ENCODE data around the gene UBXN4.

DNA sequence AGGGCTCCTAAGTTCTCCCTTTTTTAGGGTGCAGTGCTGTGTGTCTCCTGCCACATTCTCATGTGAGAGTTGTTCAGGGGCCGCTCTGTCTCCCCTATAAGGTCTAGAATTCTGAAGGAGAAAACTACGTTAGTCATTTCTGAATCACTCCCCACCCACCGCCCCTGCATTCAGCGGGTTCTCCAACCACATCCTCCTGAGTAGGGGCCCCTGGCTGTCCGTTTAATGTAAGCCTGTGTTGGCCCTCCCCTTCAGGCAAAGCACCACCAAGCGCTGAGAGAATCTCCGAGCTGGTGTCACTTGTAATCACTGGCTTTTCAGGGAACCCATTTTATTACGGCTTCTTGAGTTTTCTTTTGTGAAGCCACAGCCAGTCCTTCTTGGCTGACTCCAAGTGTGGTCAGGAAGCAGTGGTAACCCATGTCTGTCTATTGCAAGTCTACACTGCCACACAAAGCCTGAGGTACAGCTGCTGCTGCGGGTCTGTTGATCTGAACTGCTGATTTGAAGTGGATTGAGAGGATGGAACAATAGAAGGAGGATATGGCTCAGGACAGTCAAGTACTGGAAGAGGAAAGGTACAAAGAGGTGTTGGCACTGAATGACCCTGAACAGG, 78.5 kb downstream of the UBXN4 start:
- TF ChIP-seq, protein P1, sequence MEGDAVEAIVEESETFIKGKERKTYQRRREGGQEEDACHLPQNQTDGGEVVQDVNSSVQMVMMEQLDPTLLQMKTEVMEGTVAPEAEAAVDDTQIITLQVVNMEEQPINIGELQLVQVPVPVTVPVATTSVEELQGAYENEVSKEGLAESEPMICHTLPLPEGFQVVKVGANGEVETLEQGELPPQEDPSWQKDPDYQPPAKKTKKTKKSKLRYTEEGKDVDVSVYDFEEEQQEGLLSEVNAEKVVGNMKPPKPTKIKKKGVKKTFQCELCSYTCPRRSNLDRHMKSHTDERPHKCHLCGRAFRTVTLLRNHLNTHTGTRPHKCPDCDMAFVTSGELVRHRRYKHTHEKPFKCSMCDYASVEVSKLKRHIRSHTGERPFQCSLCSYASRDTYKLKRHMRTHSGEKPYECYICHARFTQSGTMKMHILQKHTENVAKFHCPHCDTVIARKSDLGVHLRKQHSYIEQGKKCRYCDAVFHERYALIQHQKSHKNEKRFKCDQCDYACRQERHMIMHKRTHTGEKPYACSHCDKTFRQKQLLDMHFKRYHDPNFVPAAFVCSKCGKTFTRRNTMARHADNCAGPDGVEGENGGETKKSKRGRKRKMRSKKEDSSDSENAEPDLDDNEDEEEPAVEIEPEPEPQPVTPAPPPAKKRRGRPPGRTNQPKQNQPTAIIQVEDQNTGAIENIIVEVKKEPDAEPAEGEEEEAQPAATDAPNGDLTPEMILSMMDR (conservative IDR thresholded peaks at IDR 0.05; ENCODE audit: low read length): no peak
- TF ChIP-seq EZH2phosphoT487 (IDR thresholded peaks at IDR 0.05; ENCODE audit: borderline replicate concordance): no peak

Measured in Loucy (cell line).